HepG2 (cell line): Measurements from ENCODE around the gene CD84.

Source experiments
- CTCF ChIP-seq: sonication (generic); formaldehyde crosslinking; IDR thresholded peaks from 2 replicates; pipeline ENCODE4 v1.5.0; 2020; ENCODE audit warnings: mild to moderate bottlenecking, missing genetic modification reagents, moderate library complexity
- KLF16 ChIP-seq, 2 experiments: sonication (generic) in 1 of 2; formaldehyde crosslinking in 1 of 2; IDR thresholded peaks; 2 replicates each; pipeline versions ENCODE4 v1.6.1 to v1.8.0; 2016 to 2023; ENCODE audit warnings: missing genetic modification reagents in 2 of 2, missing compliant biosample characterization in 1 of 2
- RARA ChIP-seq: IDR thresholded peaks from 2 replicates; pipeline ENCODE4 v1.6.1; 2016; ENCODE audit warnings: missing genetic modification reagents, missing compliant biosample characterization
- ZNF333 ChIP-seq: sonication (generic); formaldehyde crosslinking; IDR thresholded peaks from 2 replicates; pipeline ENCODE4 v1.4.0; 2020; ENCODE audit warnings: mild to moderate bottlenecking, missing genetic modification reagents, borderline replicate concordance
- ZNF883 ChIP-seq: sonication (generic); formaldehyde crosslinking; IDR thresholded peaks from 2 replicates; pipeline ENCODE4 v1.5.1; 2020; ENCODE audit warnings: mild to moderate bottlenecking, missing genetic modification reagents; ENCODE audit errors: not compliant biosample characterization

- TF ChIP-seq ZNF333 (CRISPR knock-in tag) (no peak), KLF16 (CRISPR knock-in tag; IDR thresholded peaks at IDR 0.05) (no peak), ZNF883 (CRISPR knock-in tag) (no peak), CTCF (CRISPR knock-in tag) (no peak), RARA (CRISPR knock-in tag) (no peak)
These were observed 4.1 kb downstream of the CD84 start for GRCh38 chr1:160575112-160575664.
